Upper lobe of left lung (tissue), 6 donors: ENCODE measurements around the gene PAK6. TPM values are rescaled to one million over a fixed set of nuclear protein-coding genes. Genes with fewer than 3 reads are reported as not detected.
A peak's percentile ranks its signal among the peaks of the same experiment; 100 is the strongest.

Source experiments
- ATAC-seq, 2 donors: fragments of 200-7000 bp; cut with Tn5 transposase; one replicate each; pipeline ENCODE4 v1.9.1; 2022; ENCODE audit warnings: mild to moderate bottlenecking in 2 of 2, moderate library complexity in 2 of 2; ENCODE audit not compliant: low FRiP score in 2 of 2
- DNase-seq, 2 donors: peaks; one replicate each; pipeline ENCODE4 v3.0.0-alpha.2; 2019 to 2020
- H3K27ac ChIP-seq, 4 donors: fragments of 200-600 bp; sonication (generic); one replicate each; pipeline ENCODE4 v1.5.1; 2016 to 2019
- H3K27me3 ChIP-seq, 4 donors: fragments of 200-600 bp; sonication (generic); one replicate each; pipeline ENCODE4 v1.5.1; 2017 to 2019
- H3K36me3 ChIP-seq, 4 donors: fragments of 200-600 bp; sonication (generic); one replicate each; pipeline ENCODE4 v1.5.1; 2016 to 2019
- H3K4me1 ChIP-seq, 4 donors: fragments of 200-600 bp; sonication (generic); one replicate each; pipeline ENCODE4 v1.5.1; 2018 to 2019
- H3K4me3 ChIP-seq, 4 donors: fragments of 200-600 bp; sonication (generic); one replicate each; pipeline ENCODE4 v1.5.1; 2017 to 2019; ENCODE audit warnings: mild to moderate bottlenecking in 2 of 4, moderate library complexity in 1 of 4
- H3K9me3 ChIP-seq, 4 donors: fragments of 200-600 bp; sonication (generic); one replicate each; pipeline ENCODE4 v1.5.1; 2018 to 2019
- EP300 ChIP-seq, 4 donors: sonication (generic); formaldehyde crosslinking; IDR thresholded peaks; one replicate each; pipeline ENCODE4 v1.5.1; 2017; ENCODE audit warnings: antibody characterized with exemption in 4 of 4, control low read depth in 2 of 4
- POLR2A ChIP-seq, 4 donors: fragments of 450-650 bp; IDR thresholded peaks; one replicate each; pipeline ENCODE4 v1.5.1; 2016 to 2017; ENCODE audit warnings: antibody characterized with exemption in 4 of 4, mild to moderate bottlenecking in 2 of 4
- POLR2AphosphoS5 ChIP-seq, 2 donors: sonication (generic); formaldehyde crosslinking; IDR thresholded peaks; one replicate each; pipeline ENCODE4 v1.5.1; 2017; ENCODE audit warnings: antibody characterized with exemption in 2 of 2
- WGBS, 2 donors: methylation state at CpG; one replicate each; pipeline ENCODE4 v1.1.5; 2017 to 2018; 5-methylcytosine and 5-hydroxymethylcytosine counted together
- total RNA-seq, 6 donors: library from RNA; depleted of rRNA in 4 of 6; stranded (reverse); fragments of >200 nt in 4 of 6; gene quantifications; one replicate each; pipeline versions ENCODE4 v1.1.0 to v1.2.1, GENCODE V29; 2016 to 2021
- TF ChIP-seq, protein P1 (sequence below), 6 experiments: fragments of 450-650 bp in 4 of 6; fragments of 200-600 bp in 2 of 6; sonication (generic) in 2 of 6; IDR thresholded peaks; one replicate each; pipeline ENCODE4 v1.5.1; 2016 to 2019; ENCODE audit warnings: antibody characterized with exemption in 6 of 6
- donor health status: DM: no; HTN: no; CAD: no; lungs with moderate emphysema.
- donor health status: DM: no; HTN: yes; CAD: no; lungs with severe emphysema.

Gene PAK6
- total RNA-seq, 6 donors from 2014 or later = 4.5 to 23.4 (median 15.0) TPM

- peak overlapping the region in 3 of 4 donors; percentile 66 to 80 (median 77) for H3K4me3 ChIP-seq
Measured at GRCh38 chr15:40322531-40323238, 83.8 kb downstream of the PAK6 start.

DNA sequence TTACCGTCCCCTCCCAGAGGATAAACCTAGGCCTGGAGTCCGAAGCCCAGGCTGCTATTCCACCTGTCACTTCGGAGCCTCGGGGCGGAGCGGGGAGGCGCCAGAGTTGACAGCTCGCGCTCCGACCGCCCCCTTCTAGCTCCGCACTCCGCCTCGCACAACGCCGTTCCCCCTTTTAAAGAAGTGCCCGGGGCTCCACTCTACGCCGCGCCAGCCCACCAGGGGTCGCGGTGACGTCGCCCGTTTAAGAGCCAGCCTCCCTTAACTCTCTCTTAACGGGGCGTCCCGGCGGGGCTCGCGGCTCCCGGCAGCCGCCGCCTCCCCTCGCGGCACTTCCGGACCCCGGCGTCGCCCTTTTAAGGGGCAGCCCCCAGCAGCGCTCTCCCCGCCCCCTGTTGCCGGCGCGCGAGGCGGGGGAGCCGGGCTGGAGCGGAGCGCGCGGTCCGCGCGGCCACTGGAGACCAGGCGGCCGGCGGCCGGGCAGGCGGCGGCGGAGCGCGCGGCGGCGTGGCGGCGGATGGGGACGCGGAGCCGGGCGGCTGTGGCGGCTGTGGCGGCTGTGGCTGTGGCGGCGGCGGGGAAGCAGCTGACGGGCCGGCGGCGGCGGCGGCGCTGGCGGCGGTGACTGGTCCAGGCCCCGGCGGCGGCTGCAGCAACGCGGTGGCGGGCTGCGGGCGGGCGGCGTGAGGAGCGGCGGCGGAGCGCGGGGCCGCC lies 84.5 kb downstream of the PAK6 start, which contains the start of gene INAFM2:
TSS of gene INAFM2 (plus strand) at position 454 of the 714 bp plus-strand sequence. CDS start 364 bp downstream, outside the sequence.
- peaks cover 21 to 54% (median 29%) of the 10 kb centered on the region in 4 donors for H3K4me1 ChIP-seq
- ATAC-seq = peak; percentile 94 to 95
- WGBS, 2 donors = 0 to 1% methylated on average over 3 to 43 of the region's 103 CpGs
- H3K9me3 ChIP-seq = no peaks in the 10 kb centered on the region
- peak within 1 kb of the TSS; percentile 76 to 91 (median 82) for H3K27ac ChIP-seq
- H3K36me3 ChIP-seq = no peaks in the 10 kb centered on the region
- peak within 1 kb of the TSS; percentile 66 to 93 (median 78) for H3K4me3 ChIP-seq
- DNase-seq = peak; percentile 93 to 98
- H3K27me3 ChIP-seq = no peaks in the 10 kb centered on the region
- TF ChIP-seq, protein P1, sequence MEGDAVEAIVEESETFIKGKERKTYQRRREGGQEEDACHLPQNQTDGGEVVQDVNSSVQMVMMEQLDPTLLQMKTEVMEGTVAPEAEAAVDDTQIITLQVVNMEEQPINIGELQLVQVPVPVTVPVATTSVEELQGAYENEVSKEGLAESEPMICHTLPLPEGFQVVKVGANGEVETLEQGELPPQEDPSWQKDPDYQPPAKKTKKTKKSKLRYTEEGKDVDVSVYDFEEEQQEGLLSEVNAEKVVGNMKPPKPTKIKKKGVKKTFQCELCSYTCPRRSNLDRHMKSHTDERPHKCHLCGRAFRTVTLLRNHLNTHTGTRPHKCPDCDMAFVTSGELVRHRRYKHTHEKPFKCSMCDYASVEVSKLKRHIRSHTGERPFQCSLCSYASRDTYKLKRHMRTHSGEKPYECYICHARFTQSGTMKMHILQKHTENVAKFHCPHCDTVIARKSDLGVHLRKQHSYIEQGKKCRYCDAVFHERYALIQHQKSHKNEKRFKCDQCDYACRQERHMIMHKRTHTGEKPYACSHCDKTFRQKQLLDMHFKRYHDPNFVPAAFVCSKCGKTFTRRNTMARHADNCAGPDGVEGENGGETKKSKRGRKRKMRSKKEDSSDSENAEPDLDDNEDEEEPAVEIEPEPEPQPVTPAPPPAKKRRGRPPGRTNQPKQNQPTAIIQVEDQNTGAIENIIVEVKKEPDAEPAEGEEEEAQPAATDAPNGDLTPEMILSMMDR (IDR thresholded peaks at IDR 0.05) = peak; percentile 74 to 92 (median 87)
- peak in 1 of 2 donors; percentile 66 for TF ChIP-seq POLR2AphosphoS5 (IDR thresholded peaks at IDR 0.05)
- TF ChIP-seq EP300 (IDR thresholded peaks at IDR 0.05) = no peak
- peak in 1 of 4 donors; percentile 67 for TF ChIP-seq POLR2A (IDR thresholded peaks at IDR 0.05)

More at GRCh38 chr15:40322531-40323238, 83.8 kb downstream of the PAK6 start:
- peak overlapping the region; percentile 34 to 91 (median 70) for H3K27ac ChIP-seq
- ATAC-seq (no peak), DNase-seq (peak in 1 of 2 donors; percentile 18)
- H3K9me3 ChIP-seq = no peaks in the 10 kb centered on the region
- 58 to 72% methylated on average over 20 to 26 of the region's 26 CpGs for WGBS, 2 donors
- TF ChIP-seq EP300 (IDR thresholded peaks at IDR 0.05) (no peak), POLR2AphosphoS5 (IDR thresholded peaks at IDR 0.05) (no peak), POLR2A (IDR thresholded peaks at IDR 0.05) (no peak)
- TF ChIP-seq, protein P1 (IDR thresholded peaks at IDR 0.05) = no peak
- peaks cover 21 to 49% (median 25%) of the 10 kb centered on the region in 4 donors for H3K4me1 ChIP-seq
- no peaks in the 10 kb centered on the region for H3K27me3 ChIP-seq
- H3K36me3 ChIP-seq = no peaks in the 10 kb centered on the region

- Histone ChIP-seq H3K4me1 (peaks cover 22 to 63% (median 33%) of the 10 kb centered on the region in 4 donors), H3K36me3 (no peaks in the 10 kb centered on the region), H3K27ac (peak overlapping the region; percentile 76 to 91 (median 82)), H3K9me3 (no peaks in the 10 kb centered on the region), H3K27me3 (no peaks in the 10 kb centered on the region), H3K4me3 (peak overlapping the region; percentile 66 to 93 (median 78))
- peak in 1 of 2 donors; percentile 1 for ATAC-seq
- DNase-seq = peak; percentile 48 to 89
- 0 to 3% methylated on average over 1 to 35 of the region's 101 CpGs for WGBS, 2 donors
- TF ChIP-seq, protein P1 (IDR thresholded peaks at IDR 0.05) = no peak
- TF ChIP-seq POLR2A (IDR thresholded peaks at IDR 0.05) = no peak
- TF ChIP-seq EP300 (IDR thresholded peaks at IDR 0.05) = no peak
- no peak for TF ChIP-seq POLR2AphosphoS5 (IDR thresholded peaks at IDR 0.05)
Measured at GRCh38 chr15:40323953-40324937, 85.4 kb downstream of the PAK6 start.

DNA sequence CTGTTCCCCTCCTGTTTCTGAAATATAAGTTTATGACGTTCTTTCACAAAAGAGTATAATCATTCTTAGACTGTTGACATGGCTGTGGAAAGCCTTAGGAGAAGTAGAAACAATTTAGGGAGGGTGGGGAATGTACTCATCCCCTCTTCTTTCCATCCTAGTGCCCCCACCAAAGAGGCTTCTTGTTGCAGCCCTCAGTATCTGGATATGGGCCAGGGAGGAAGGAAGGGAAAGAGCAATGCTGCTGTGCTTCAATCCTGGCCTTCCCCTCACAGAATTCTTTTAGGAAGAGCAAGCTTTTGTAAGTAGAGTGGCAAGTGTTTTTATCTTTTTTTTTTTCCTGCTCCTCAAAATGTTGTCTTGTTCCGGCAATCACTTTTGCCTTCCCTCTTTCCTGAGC lies 86.3 kb downstream of the PAK6 start:
- peaks cover 31 to 72% (median 39%) of the 10 kb centered on the region in 4 donors for H3K4me1 ChIP-seq
- peak overlapping the region; percentile 13 to 91 (median 80) for H3K27ac ChIP-seq
- DNase-seq = no peak
- ATAC-seq = no peak
- H3K4me3 ChIP-seq = peak overlapping the region in 3 of 4 donors; percentile 66 to 80 (median 77)
- TF ChIP-seq POLR2AphosphoS5 (IDR thresholded peaks at IDR 0.05) (no peak), POLR2A (IDR thresholded peaks at IDR 0.05) (no peak)
- 20 to 29% methylated on average over 2 of the region's 2 CpGs for WGBS, 2 donors
- H3K36me3 ChIP-seq = no peaks in the 10 kb centered on the region
- no peaks in the 10 kb centered on the region for H3K27me3 ChIP-seq
- no peaks in the 10 kb centered on the region for H3K9me3 ChIP-seq
